IMR-90 (cell line): ENCODE results near the gene FITM1. TPM values are rescaled to one million over a fixed set of nuclear protein-coding genes. Genes with fewer than 3 reads are reported as not detected.

Experiments used
- ATAC-seq: fragments of 200-7000 bp; cut with Tn5 transposase; 2 replicates; pipeline ENCODE4 v1.9.1; 2020; ENCODE audit warnings: low read depth, mild to moderate bottlenecking, moderate library complexity
- BruUV-seq: library from RNA; stranded (reverse); fragments of 400-500 nt; replicated peaks from 2 replicates; lab custom pipeline; 2021; lab: Mats Ljungman, UMichigan
- CTCF ChIA-PET: fragments of 300-600 bp; formaldehyde crosslinking; extraction: SDS; loops from one replicate; lab custom pipeline; 2021; ENCODE audit warnings: antibody characterized with exemption; lab: Yijun Ruan, JAX
- POLR2A ChIA-PET: fragments of 300-600 bp; sonication (Branson Sonifier 250); formaldehyde crosslinking; loops from one replicate; lab custom pipeline; 2022; ENCODE audit warnings: antibody characterized with exemption; ENCODE audit not compliant: unreplicated experiment; lab: Charles Lee
- DNase-seq: peaks from one replicate; pipeline ENCODE4 v3.0.0; 2013
- H2AFZ ChIP-seq: replicated peaks from 2 replicates; pipeline ENCODE3; 2013; ENCODE audit warnings: low read length, mild to moderate bottlenecking; ENCODE audit not compliant: poor library complexity
- H2AK5ac ChIP-seq: 2 replicates; pipeline ENCODE4 v1.6.1; 2013; ENCODE audit warnings: low read depth, low read length, inconsistent platforms
- H2AK9ac ChIP-seq: replicated peaks from 2 replicates; pipeline ENCODE3; 2013; ENCODE audit warnings: mild to moderate bottlenecking, low read depth, low read length, moderate library complexity; ENCODE audit not compliant: poor library complexity
- H2BK120ac ChIP-seq: 2 replicates; pipeline ENCODE4 v1.6.1; 2013; ENCODE audit warnings: low read depth, low read length, inconsistent platforms
- H2BK15ac ChIP-seq: 3 replicates; pipeline ENCODE4 v1.6.1; 2013; ENCODE audit warnings: low read depth, low read length, inconsistent platforms
- H2BK20ac ChIP-seq: 2 replicates; pipeline ENCODE4 v1.6.1; 2013; ENCODE audit warnings: low read depth, mild to moderate bottlenecking, inconsistent platforms, low read length, moderate library complexity
- H2BK5ac ChIP-seq: 2 replicates; pipeline ENCODE4 v1.6.1; 2013; ENCODE audit warnings: mild to moderate bottlenecking, low read depth, low read length, inconsistent platforms; ENCODE audit not compliant: poor library complexity, severe bottlenecking
- H3K14ac ChIP-seq: replicated peaks from 2 replicates; pipeline ENCODE4 v1.6.1; 2013; ENCODE audit warnings: low read depth, low read length, inconsistent platforms
- H3K18ac ChIP-seq: 2 replicates; pipeline ENCODE4 v1.6.1; 2013; ENCODE audit warnings: low read depth, low read length, control low read depth
- H3K23ac ChIP-seq: 2 replicates; pipeline ENCODE4 v1.6.1; 2013; ENCODE audit warnings: low read depth, low read length, inconsistent platforms
- H3K27ac ChIP-seq: 2 replicates; pipeline ENCODE4 v1.5.1; 2013; ENCODE audit warnings: mild to moderate bottlenecking, control low read depth, low read length; ENCODE audit not compliant: insufficient read depth
- H3K27me3 ChIP-seq: 2 replicates; pipeline ENCODE4 v1.6.1; 2013; ENCODE audit warnings: low read length; ENCODE audit not compliant: control insufficient read depth, insufficient read depth
- H3K36me3 ChIP-seq: 2 replicates; pipeline ENCODE4 v1.6.1; 2013; ENCODE audit warnings: low read length, mixed read lengths; ENCODE audit not compliant: control insufficient read depth, insufficient read depth
- H3K4ac ChIP-seq: 2 replicates; pipeline ENCODE4 v1.6.1; 2013; ENCODE audit warnings: low read depth, low read length, inconsistent platforms
- H3K4me1 ChIP-seq: 2 replicates; pipeline ENCODE4 v1.6.1; 2013; ENCODE audit warnings: low read length, mixed read lengths; ENCODE audit not compliant: control insufficient read depth, insufficient read depth
- H3K4me2 ChIP-seq: 2 replicates; pipeline ENCODE4 v1.6.1; 2013; ENCODE audit warnings: low read depth, mild to moderate bottlenecking, control low read depth, low read length, moderate library complexity
- H3K4me3 ChIP-seq: 2 replicates; pipeline ENCODE4 v1.5.1; 2013; ENCODE audit warnings: low read depth, mild to moderate bottlenecking, control low read depth, low read length, moderate library complexity; ENCODE audit not compliant: insufficient read depth
- H3K56ac ChIP-seq: 2 replicates; pipeline ENCODE4 v1.6.1; 2013; ENCODE audit warnings: low read length, inconsistent platforms; ENCODE audit not compliant: insufficient read depth; ENCODE audit errors: extremely low read depth
- H3K79me1 ChIP-seq, 2 experiments: 2 replicates each; pipeline ENCODE4 v1.6.1; 2013; ENCODE audit warnings: low read length in 2 of 2, inconsistent platforms in 1 of 2, low read depth in 1 of 2
- H3K9ac ChIP-seq: 2 replicates; pipeline ENCODE4 v1.6.1; 2013; ENCODE audit warnings: low read depth, low read length, control low read depth
- H3K9me1 ChIP-seq: 2 replicates; pipeline ENCODE4 v1.6.1; 2013; ENCODE audit warnings: low read length, inconsistent platforms; ENCODE audit not compliant: insufficient read depth
- H3K9me3 ChIP-seq: 2 replicates; pipeline ENCODE4 v1.6.1; 2013; ENCODE audit warnings: low read length; ENCODE audit not compliant: control insufficient read depth, insufficient read depth
- H4K20me1 ChIP-seq: 2 replicates; pipeline ENCODE4 v1.6.1; 2013; ENCODE audit warnings: low read length, inconsistent platforms; ENCODE audit not compliant: insufficient read depth
- H4K5ac ChIP-seq: 2 replicates; pipeline ENCODE4 v1.6.1; 2013; ENCODE audit warnings: mild to moderate bottlenecking, low read depth, low read length, control low read depth
- H4K8ac ChIP-seq, 2 experiments: 2 replicates each; pipeline ENCODE4 v1.6.1; 2013; ENCODE audit warnings: low read depth in 2 of 2, low read length in 2 of 2, control low read depth in 1 of 2, inconsistent platforms in 1 of 2
- H4K91ac ChIP-seq: 2 replicates; pipeline ENCODE4 v1.6.1; 2013; ENCODE audit warnings: low read depth, low read length, inconsistent platforms; ENCODE audit not compliant: insufficient read depth
- BHLHE40 ChIP-seq: fragments of 150-350 bp; IDR thresholded peaks from 2 replicates; pipeline ENCODE4 v1.6.1; 2016; ENCODE audit warnings: mild to moderate bottlenecking, low read depth, low read length
- FOS ChIP-seq: fragments of 150-350 bp; IDR thresholded peaks from 2 replicates; pipeline ENCODE4 v1.6.1; 2016; ENCODE audit warnings: low read depth, low read length
- MXI1 ChIP-seq: IDR thresholded peaks from 2 replicates; pipeline ENCODE4 v1.6.1; 2012; ENCODE audit warnings: low read depth, mild to moderate bottlenecking, low read length, moderate library complexity, borderline replicate concordance
- WGBS, 2 experiments: methylation state at CpG; one replicate each; pipeline versions ENCODE4 v1.1.5 to v1.1.7; 2013; ENCODE audit warnings: missing lambda C conversion rate in 2 of 2; ENCODE audit not compliant: insufficient read length in 1 of 2; ENCODE audit errors: extremely low coverage in 2 of 2; 5-methylcytosine and 5-hydroxymethylcytosine counted together
- dilution Hi-C: fragments of 300-500 bp; cut with HindIII; formaldehyde crosslinking; loops from one replicate; pipeline ENCODE4 v1.14.3; 2018; ENCODE audit warnings: low sequenced_read_pairs; ENCODE audit not compliant: unreplicated experiment
- in situ Hi-C: fragments of 300-500 bp; cut with MboI; formaldehyde crosslinking; loops from 3 replicates; pipeline ENCODE4 v1.14.3; 2019; ENCODE audit warnings: low sequenced_read_pairs, inconsistent platforms, mixed read lengths
- intact Hi-C: fragments of 100-400 bp; cut with micrococcal nuclease; formaldehyde crosslinking; loops from 2 replicates; pipeline ENCODE4 v1.10.0; 2022
- polyA plus RNA-seq, 3 experiments: library from polyadenylated mRNA; depleted of rRNA; stranded (reverse); fragments of >200 nt; gene quantifications; 2 replicates each; pipeline ENCODE4 v1.2.3, GENCODE V29; 2012; ENCODE audit warnings: low replicate concordance in 1 of 3
- total RNA-seq: library from RNA; depleted of rRNA; stranded (reverse); fragments of >200 nt; gene quantifications from 2 replicates; pipeline ENCODE4 v1.2.3, GENCODE V29; 2012

FITM1 gene
- total and polyA plus RNA-seq, 2 of the 4 experiments (the other 2 are of a cell fraction), result not detected

DNA sequence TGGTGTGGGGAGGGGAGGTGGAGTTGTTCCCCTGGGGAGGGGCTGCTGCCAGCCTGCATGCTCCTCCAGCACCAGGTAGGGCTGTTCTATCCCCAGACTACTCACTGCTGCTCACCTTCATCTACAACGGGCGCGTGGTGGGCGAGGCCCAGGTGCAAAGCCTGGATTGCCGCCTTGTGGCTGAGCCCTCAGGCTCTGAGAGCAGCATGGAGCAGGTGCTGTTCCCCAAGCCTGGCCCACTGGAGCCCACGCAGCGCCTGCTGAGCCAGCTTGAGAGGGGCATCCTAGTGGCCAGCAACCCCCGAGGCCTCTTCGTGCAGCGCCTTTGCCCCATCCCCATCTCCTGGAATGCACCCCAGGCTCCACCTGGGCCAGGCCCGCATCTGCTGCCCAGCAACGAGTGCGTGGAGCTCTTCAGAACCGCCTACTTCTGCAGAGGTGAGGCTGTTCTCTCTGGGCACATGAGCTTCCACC is 34.1 kb downstream of the FITM1 start:
- H2BK15ac ChIP-seq, result no peak overlapping the region
- H4K91ac ChIP-seq, result no peak overlapping the region
- TF ChIP-seq MXI1, result no peak
- TF ChIP-seq FOS, result no peak
- TF ChIP-seq BHLHE40, result no peak
- peaks cover 12 to 40% of the 10 kb centered on the region in 2 experiments; a peak in 3 of 4 replicates for H3K79me1 ChIP-seq
- no peak overlapping the region for H2BK5ac ChIP-seq
- dilution Hi-C loops, result no loop called here
- H3K9ac ChIP-seq, result no peak overlapping the region
- ChIA-PET CTCF (no interaction called here), POLR2A (no interaction called here)
- H3K4me1 ChIP-seq, result peaks cover 7% of the 10 kb centered on the region
- ATAC-seq (no peak), DNase-seq (no peak)
- H3K14ac ChIP-seq, result no peak overlapping the region
- in situ Hi-C loops, result no loop called here
- H3K18ac ChIP-seq, result no peak overlapping the region
- peaks cover 9% of the 10 kb centered on the region for H3K9me1 ChIP-seq
- no peak overlapping the region for H2BK20ac ChIP-seq
- intact Hi-C loops, result no loop called here
- H3K27me3 ChIP-seq, result no peaks in the 10 kb centered on the region
- no peak overlapping the region for H2AK5ac ChIP-seq
- H3K4me3 ChIP-seq, result no peak overlapping the region
- no peak overlapping the region for H3K4ac ChIP-seq
- H2AK9ac ChIP-seq, result peak overlapping the region; percentile 28
- no TSS peak for BruUV-seq
- no peak overlapping the region for H2BK120ac ChIP-seq
- H3K56ac ChIP-seq, result no peak overlapping the region
- H3K9me3 ChIP-seq, result no peaks in the 10 kb centered on the region
- H4K8ac ChIP-seq, result no peak overlapping the region
- H3K27ac ChIP-seq, result no peak overlapping the region
- no peak overlapping the region for H4K5ac ChIP-seq
- 100% methylated on average over 4 of the region's 14 CpGs; no CpG with 5 or more reads in 1 of the 2 experiments for WGBS, 2 experiments
- no peak overlapping the region for H3K4me2 ChIP-seq
- no peak overlapping the region for H2AFZ ChIP-seq
- H4K20me1 ChIP-seq, result no peaks in the 10 kb centered on the region
- H3K36me3 ChIP-seq, result peaks cover 60% of the 10 kb centered on the region
- H3K23ac ChIP-seq, result no peak overlapping the region
